Measurements from ENCODE around the gene TEDC1.

- no peak for TF ChIP-seq PBX3 (CRISPR knock-in tag; IDR thresholded peaks at IDR 0.05)
- no peak for TF ChIP-seq ZSCAN5A (tag by site-specific recombination; IDR thresholded peaks at IDR 0.05)
- TF ChIP-seq ZNF747 (tag by site-specific recombination; IDR thresholded peaks at IDR 0.05) = no peak
- TF ChIP-seq KLF9 (tag by site-specific recombination; IDR thresholded peaks at IDR 0.05; ENCODE audit: low read depth) = no peak
- TF ChIP-seq ZNF24 (tag by site-specific recombination; IDR thresholded peaks at IDR 0.05) = no peak
- no peak for TF ChIP-seq MYNN (tag by site-specific recombination; IDR thresholded peaks at IDR 0.05; ENCODE audit: borderline replicate concordance)
- TF ChIP-seq ZNF558 (tag by site-specific recombination; IDR thresholded peaks at IDR 0.05) = no peak
- no peak for TF ChIP-seq CTCF (tag by site-specific recombination; IDR thresholded peaks at IDR 0.05)
- TF ChIP-seq GFI1B (tag by site-specific recombination; IDR thresholded peaks at IDR 0.05) = no peak
- no peak for TF ChIP-seq ZNF274 (IDR thresholded peaks at IDR 0.05; ENCODE audit: low read length)
- no peak for TF ChIP-seq ZNF274 (tag by site-specific recombination; IDR thresholded peaks at IDR 0.05; ENCODE audit: borderline replicate concordance)
Observed at GRCh38 chr14:105528586-105529318, 37.7 kb downstream of the TEDC1 start.
